RKO (cell line): Measurements from ENCODE around the gene SSNA1.
A peak's percentile ranks its signal among the peaks of the same experiment; 100 is the strongest.
"Not testable (repeated sequence)": the region's sequence is repeated elsewhere in the genome, so short reads cannot be mapped to it uniquely, and the experiment has no call there.

ENCODE experiments used
- DNase-seq: peaks from one replicate; pipeline ENCODE4 v3.0.0-alpha.2; 2016; ENCODE audit warnings: low spot score

SSNA1 gene

DNA sequence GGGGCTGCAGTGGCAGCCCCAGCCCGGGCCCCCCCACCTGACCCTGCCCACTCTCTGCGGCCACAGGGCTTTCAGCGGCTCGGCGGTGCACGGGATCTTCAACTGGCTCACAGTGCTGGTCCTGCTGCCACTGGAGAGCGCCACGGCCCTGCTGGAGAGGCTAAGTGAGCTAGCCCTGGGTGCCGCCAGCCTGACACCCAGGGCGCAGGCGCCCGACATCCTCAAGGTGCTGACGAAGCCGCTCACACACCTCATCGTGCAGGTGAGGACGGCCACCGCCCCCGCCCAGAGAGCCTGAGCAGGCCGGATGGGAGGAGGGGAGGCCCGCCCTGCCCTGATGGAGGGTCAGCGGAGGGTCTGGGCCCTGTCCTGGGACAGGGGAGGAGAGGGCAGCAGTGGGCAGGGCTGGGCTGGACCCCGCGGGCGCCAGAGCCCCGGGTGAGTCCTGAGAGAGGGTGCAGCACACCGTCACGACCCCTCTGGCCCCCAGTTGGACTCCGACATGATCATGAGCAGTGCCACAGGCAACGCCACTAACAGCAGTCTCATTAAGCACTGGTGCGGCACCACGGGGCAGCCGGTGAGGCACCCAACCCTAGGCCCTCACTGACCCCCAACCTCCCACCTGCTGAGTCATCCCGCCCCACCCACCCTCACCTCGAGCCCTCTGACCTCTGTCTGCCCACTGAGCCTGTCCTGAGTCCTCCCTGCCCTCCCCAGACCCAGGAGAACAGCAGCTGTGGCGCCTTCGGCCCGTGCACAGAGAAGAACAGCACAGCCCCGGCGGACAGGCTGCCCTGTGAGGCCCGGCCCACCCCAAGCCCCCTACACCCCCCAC is 44.9 kb downstream of the SSNA1 start:
- no peak for DNase-seq

DNA sequence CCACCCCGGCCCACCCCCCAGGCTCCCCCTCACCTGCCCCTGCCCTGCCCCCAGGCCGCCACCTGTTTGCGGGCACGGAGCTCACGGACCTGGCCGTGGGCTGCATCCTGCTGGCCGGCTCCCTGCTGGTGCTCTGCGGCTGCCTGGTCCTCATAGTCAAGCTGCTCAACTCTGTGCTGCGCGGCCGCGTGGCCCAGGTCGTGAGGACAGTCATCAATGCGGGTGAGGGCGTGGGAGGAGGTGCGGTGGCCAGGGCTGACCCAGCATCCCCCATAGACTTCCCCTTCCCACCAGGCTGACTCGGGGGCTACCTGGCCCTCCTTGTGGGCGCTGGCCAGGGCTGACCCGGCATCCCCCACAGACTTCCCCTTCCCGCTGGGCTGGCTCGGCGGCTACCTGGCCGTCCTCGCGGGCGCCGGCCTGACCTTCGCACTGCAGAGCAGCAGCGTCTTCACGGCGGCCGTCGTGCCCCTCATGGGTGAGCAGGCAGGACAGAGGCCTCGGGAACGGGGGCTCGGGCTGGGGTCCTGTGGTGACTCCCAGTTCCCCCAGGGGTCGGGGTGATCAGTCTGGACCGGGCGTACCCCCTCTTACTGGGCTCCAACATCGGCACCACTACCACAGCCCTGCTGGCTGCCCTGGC is 45.7 kb downstream of the SSNA1 start:
- DNase-seq: no peak

DNA sequence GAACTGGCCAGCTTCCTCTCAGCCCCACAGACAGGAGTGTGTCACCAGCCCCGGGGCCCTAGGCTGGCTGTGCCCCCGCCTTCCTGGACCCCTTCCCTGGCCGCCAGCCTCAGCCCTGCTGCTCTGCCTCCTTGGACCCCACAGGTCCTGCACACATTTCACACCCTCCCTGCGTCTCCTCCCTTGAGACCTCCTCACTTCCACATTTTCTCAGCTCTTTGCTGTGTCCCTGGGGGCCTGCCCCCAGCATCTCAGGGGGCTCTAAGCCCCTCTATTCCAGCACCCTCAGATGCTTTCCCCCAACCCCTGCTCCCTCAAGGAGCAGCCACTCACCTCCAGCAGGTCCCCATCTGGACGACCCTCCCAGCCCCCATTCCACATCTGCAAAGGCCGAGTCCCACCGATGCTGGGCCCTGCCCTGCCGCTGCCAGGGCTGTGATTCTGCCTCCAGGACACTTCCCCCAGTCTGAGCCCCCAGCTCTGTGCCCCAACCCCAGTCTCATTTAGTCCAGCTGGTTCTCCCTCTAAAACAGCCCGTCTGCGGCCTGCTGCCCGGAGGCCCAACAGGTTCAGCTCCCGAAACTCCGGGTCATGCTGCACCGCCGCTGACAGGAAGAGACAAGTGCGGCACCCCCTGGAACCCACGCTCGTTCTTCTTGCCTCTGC is 46.4 kb downstream of the SSNA1 start:
- DNase-seq: no peak

DNA sequence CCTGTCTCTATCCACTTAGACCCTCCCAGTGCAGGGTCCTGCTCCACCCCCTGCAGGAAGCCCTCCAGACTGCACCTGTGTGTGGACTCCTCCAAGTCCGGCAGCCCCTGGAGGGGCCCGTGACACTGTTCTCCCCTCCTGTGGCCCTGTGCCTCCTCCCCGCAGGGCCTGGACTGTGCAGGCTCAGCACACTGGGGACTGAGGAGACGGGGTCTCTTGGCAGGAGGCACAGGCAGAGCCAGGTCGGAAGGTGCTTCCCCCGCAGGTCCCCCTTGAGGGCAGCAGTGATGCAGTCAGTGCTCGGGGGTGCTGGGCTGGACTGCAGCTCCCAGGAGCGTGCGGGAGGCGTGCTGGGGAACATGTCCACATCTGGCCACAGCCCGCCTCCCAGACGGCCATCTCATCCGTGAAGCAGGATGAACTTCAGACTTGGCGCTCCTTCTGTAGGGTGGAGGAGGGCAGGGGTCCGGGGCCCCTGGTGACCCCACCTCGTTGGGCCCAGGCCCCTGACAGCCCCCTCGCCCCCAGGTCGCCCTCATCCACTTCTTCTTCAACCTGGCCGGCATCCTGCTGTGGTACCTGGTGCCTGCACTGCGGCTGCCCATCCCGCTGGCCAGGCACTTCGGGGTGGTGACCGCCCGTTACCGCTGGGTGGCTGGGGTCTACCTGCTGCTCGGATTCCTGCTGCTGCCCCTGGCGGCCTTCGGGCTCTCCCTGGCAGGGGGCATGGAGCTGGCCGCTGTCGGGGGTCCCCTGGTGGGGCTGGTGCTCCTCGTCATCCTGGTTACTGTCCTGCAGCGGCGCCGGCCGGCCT is 47.2 kb downstream of the SSNA1 start:
- DNase-seq: no peak

DNA sequence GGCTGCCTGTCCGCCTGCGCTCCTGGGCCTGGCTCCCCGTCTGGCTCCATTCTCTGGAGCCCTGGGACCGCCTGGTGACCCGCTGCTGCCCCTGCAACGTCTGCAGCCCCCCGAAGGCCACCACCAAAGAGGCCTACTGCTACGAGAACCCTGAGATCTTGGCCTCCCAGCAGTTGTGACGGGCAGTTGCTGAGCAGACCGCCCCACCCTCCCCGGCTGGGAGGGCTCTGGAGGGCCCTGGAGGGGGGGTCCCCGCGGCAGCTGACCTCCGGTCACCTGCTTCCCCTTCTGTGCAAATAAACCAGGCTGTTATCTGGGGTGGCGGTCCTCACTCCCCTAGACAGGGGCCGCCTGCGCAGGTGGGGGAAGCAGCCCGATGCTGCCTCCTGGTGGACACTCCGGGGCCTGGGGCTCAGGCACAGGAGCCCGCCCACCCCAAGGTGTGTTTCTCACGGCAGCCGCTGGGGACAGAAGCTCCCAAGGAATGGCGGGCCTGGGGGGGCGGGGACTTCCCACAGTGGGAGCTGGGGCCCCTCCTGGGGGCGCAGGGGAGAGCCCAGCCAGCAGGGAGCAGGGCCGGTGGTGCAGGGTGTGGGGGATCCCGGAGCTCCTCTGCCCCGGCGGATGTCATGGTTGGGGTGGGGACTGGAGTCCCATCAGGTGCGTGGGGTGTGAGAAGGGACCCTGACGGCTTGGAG is 47.9 kb downstream of the SSNA1 start:
- peak; percentile 90 for DNase-seq

DNA sequence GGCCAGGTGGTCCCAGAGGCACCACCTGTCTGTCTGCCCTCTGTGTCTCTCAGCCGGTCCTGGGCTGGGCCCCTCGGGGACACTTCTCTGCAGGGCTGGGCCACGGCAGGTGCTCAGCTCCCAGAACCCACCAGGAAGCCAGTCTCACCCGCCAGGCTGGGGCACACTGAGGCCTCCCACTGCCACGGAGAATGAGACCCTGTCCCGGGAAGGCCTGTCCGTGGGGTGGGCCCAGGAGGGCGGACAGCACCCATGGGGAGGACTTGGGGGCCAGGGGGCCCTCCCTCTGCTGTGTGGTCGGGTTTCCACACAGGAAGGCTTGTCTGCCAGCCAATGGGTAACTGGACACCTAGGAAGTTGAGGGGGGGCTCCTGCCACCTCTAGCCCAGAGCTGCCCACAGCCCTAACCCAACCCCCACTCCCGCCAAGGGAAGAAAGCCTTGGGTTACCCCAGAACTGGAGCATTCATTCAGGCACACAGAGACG is 48.5 kb downstream of the SSNA1 start:
- DNase-seq: no peak

DNA sequence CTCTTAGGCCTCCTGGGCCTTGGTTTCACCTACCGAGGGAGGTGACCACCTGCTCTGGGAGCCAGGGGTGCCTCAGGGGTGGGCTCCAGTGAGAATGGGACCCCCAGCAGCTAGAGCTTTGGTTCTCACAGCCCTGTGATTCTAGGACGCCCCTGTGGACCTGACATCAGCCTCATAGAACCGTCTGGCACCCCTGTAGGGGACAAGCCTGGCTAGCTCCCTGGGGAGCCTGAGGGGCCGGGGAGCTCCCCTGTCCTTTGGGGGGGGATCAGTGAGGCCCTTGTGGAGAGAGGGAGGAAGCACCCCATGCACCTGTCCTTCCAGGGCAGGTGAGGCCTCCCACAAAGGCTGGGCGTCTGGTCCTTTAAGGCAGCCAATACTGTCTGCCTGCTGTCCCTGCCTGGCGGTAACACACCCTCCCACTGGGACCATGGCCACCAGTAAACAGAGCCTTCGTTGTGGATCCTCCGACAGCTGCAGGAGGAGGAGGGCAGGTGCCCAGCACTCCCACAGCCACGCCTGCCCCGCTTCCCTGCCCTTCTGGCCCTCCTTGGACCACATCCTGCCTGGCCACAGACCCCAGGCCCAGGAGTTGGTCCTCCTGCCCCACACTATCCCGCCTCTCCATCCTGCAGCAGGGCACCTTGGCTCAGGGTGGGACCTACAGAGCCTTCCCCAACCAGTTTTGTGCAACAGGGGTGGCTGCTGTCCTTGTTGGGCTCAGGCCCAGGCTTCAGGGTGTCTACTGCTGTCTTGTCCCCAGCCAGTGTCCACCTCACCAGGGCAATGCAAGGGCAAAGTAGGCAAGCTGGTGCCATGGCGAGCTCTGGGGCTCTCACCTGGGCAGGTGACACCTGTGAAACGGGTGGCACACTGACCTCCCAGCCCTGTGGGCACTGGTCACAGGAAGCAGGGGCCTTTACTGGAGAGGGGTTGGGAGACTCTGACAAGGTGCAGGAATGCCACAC is 49.6 kb downstream of the SSNA1 start:
- DNase-seq: no peak

DNA sequence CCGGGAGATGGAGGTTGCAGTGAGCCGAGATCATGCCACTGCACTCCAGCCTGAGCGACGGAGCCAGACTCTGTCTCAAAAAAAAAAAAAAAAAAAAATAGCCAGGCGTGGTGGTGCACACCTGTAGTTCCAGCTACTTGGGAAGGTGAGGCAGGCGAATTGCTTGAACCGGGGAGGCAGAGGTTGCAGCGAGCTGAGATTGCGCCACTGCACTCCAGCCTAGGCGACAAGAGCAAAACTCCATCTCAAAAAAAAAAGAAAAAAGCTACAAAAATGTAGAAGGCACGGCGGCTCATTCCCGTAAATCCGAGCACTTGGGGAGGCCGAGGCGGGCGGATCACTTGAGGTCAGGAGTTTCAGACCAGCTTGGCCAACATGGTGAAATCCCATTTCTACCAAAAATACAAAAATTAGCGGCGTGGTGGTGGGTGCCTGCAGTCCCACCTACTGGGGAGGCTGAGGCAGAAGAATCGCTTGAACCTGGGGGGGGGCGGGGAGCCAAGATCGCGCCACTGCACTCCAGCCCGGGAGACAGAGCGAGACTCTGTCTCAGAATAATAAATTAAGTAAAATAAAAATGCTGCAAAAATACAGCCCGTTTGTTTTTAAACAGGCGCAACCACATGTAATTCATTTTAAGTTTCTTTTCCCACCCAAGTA is 51.2 kb downstream of the SSNA1 start:
- DNase-seq: not testable (repeated sequence)
